Right ventricle myocardium superior (tissue), 1 donor: Measurements from ENCODE around the gene SLC24A3. TPM values are rescaled to one million over a fixed set of nuclear protein-coding genes. Genes with fewer than 3 reads are reported as not detected.

ENCODE experiments used
- ATAC-seq: fragments of 200-7000 bp; cut with Tn5 transposase; one replicate; pipeline ENCODE4 v1.9.1; 2020; ENCODE audit warnings: mild to moderate bottlenecking; ENCODE audit not compliant: poor library complexity
- DNase-seq: peaks from one replicate; pipeline ENCODE4 v3.0.0-alpha.2; 2020
- intact Hi-C: fragments of 100-400 bp; cut with DNase I; formaldehyde crosslinking; loops from one replicate; pipeline ENCODE4 v1.11.2; 2022
- total RNA-seq: library from RNA; stranded (reverse); fragmentation: NEBNext Ultra II Directional; extraction: Animal tissue kit (Norgen Biotek cat#: 25700); gene quantifications from one replicate; pipeline ENCODE4 v1.2.1, GENCODE V29; 2021
- donor health status: DM: no; HTN: yes; CAD: no; lungs with severe emphysema.

Gene SLC24A3
- total RNA-seq, 1 donor from 2014 or later, result 0.62 TPM

DNA sequence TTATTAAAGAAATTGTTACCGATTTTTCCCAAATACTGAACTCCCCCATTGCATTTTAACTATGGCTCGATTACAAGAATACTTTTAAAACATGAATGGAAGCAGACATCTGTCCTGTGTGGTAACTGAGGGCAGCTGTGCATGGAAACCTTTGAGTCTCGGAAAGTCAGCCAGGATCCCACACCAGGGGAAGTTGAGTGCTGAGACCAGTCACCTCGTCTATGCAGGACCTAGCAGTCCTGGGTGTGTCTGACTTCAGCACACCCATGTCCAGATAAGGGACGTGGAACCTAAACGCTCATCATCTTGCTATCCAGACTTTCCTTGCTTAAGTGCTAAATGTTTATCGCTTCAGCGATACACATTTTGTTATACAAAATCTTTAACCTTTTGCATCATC is 551.8 kb downstream of the SLC24A3 start:
- DNase-seq (no peak), ATAC-seq (no peak)
- intact Hi-C loops, result no loop called here

- intact Hi-C loops, result no loop called here
- DNase-seq (no peak), ATAC-seq (no peak)
These were observed 552.8 kb downstream of the SLC24A3 start for GRCh38 chr20:19765266-19765665.

GRCh38 chr20:19765913-19766312 is 553.5 kb downstream of the SLC24A3 start:
- no peak for DNase-seq
- no peak for ATAC-seq
- intact Hi-C loops, result no loop called here

- DNase-seq, result no peak
- intact Hi-C loops, result no loop called here
- no peak for ATAC-seq
These were observed 554.6 kb downstream of the SLC24A3 start for GRCh38 chr20:19767070-19767469.

- ATAC-seq (no peak), DNase-seq (no peak)
- intact Hi-C loops, result no loop called here
These were observed 555.9 kb downstream of the SLC24A3 start for GRCh38 chr20:19768325-19768842.

DNA sequence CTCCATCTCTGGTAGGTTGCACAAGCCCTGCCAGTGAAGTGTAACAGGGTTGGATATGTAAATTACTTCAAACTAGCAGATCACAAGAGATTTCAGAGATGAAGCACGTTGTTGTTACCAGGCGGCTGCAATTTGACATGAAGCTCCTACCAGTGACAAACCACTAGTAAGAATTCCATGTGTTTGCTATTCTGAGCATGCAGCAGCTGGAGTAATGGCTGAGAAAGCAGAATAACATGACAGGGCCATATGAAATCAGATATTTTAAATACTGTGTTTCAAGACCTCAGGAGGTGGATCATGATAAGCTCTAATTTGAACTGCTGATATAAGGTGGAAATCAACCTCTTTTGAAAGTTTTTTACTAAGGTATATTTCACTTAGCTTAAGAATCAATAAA is 557.1 kb downstream of the SLC24A3 start:
- ATAC-seq, result no peak
- intact Hi-C loops, result no loop called here
- no peak for DNase-seq

GRCh38 chr20:19770375-19770774 is 557.9 kb downstream of the SLC24A3 start:
- ATAC-seq, result no peak
- intact Hi-C loops, result no loop called here
- no peak for DNase-seq

GRCh38 chr20:19771031-19771430 is 558.6 kb downstream of the SLC24A3 start:
- intact Hi-C loops, result no loop called here
- ATAC-seq (no peak), DNase-seq (no peak)
